Activated naive CD8-positive, alpha-beta T cell (primary cell): Measurements from ENCODE around the gene SERPINF2.
"Not testable (repeated sequence)": the region's sequence is repeated elsewhere in the genome, so short reads cannot be mapped to it uniquely, and the experiment has no call there.

Experiments used
- H3K27ac Mint-ChIP-seq: one replicate; pipeline ENCODE4 v1.8.0; 2021; ENCODE audit warnings: mixed read lengths
- H3K27me3 Mint-ChIP-seq: one replicate; pipeline ENCODE4 v1.8.0; 2021; ENCODE audit warnings: mixed read lengths
- H3K36me3 Mint-ChIP-seq: one replicate; pipeline ENCODE4 v1.8.0; 2021; ENCODE audit warnings: mixed read lengths
- H3K4me1 Mint-ChIP-seq: one replicate; pipeline ENCODE4 v1.8.0; 2021; ENCODE audit warnings: low read depth, mixed read lengths
- H3K4me3 Mint-ChIP-seq: one replicate; pipeline ENCODE4 v1.8.0; 2021; ENCODE audit warnings: mild to moderate bottlenecking, mixed read lengths
- H3K9me3 Mint-ChIP-seq: one replicate; pipeline ENCODE4 v1.8.0; 2021; ENCODE audit warnings: low read depth, mixed read lengths

The SERPINF2 gene

DNA sequence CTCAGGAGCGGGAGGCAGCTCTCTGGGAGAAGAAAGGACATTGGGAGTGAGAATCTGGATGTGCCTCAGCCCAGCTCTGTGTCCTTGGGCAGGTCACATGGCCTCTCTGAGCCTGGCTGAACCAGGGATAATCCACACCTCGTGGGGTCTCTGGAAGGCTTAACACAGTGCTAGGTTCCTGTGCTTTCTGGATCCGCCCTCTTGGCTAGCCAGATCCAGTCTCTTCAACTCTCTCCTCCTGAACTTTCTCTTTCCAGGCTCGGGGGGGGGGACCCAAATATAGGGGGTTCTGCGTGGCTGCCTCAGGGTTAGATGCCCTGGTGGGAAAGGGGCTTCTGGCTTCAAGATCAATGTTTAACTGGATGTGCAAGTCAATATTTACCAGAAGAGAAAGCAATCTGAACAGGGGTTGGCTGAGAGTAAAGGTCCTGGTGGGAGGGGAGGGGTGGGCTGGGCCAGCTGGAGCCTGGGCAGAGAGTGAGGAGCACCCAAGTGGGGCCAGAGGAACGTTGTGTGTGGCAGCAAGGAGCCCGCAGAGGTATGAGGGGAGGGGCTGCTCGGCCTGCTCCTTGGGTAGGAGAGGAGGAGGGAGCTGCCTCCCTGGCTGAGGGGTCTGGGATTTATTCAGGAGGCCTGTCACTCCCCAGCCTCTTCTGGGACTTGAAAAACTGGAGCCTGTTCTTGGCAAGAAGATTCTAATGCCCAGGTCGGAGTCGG is at the start of gene SERPINF2:
SERPINF2 (plus strand) TSS at position 501 of the 717 bp plus-strand sequence. CDS start 2,125 bp downstream, outside the sequence.
- no peak within 1 kb of the TSS for H3K4me3 Mint-ChIP-seq
- H3K27me3 Mint-ChIP-seq: no peaks in the 10 kb centered on the region
- H3K27ac Mint-ChIP-seq: no peak within 1 kb of the TSS
- H3K4me1 Mint-ChIP-seq: no peaks in the 10 kb centered on the region
- H3K9me3 Mint-ChIP-seq: no peaks in the 10 kb centered on the region
- H3K36me3 Mint-ChIP-seq: no peaks in the 10 kb centered on the region

DNA sequence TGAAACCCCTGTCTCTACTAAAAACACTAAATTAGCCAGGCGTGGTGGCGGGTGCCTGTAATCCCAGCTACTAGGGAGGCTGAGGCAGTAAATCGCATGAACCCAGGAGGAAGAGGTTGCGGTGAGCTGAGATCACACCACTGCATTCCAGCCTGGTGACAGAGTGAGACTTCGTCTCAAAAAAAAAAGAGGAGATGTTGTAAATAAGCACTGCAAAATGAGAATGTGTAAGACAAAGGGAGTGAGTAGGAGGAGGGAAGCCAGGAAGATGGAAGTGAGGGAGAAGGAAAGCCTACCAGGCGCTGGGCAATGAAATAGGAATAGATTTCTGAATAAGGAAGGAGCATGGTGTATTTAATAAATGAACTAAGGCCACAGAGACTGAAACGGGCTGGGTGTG is 49.3 kb upstream of the SERPINF2 start:
- H3K4me3 Mint-ChIP-seq: no peak overlapping the region
- H3K4me1 Mint-ChIP-seq: no peaks in the 10 kb centered on the region
- H3K36me3 Mint-ChIP-seq: no peaks in the 10 kb centered on the region
- peaks cover 7% of the 10 kb centered on the region for H3K27me3 Mint-ChIP-seq
- no peaks in the 10 kb centered on the region for H3K9me3 Mint-ChIP-seq
- H3K27ac Mint-ChIP-seq: no peak overlapping the region

DNA sequence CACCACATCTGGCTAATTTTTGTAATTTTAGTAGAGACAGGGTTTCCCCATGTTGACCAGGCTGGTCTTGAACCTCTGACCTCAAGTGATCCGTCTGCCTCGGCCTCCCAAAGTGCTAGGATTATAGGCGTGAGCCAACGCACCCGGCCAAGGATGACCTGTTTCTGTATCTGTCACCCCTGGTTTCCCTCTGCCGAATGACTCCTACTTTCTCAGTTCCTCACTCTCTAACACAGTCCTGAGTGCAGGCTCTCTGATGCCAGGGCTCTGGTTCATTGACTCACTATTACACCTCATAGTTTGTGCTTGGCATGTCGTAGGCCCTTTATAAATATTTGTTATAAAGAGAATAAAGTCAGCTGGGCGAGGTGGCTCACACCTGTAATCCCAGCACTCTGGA is 47.3 kb upstream of the SERPINF2 start:
- Mint-ChIP-seq H3K9me3 (no peaks in the 10 kb centered on the region), H3K36me3 (no peaks in the 10 kb centered on the region), H3K4me1 (no peaks in the 10 kb centered on the region), H3K27me3 (peaks cover 7% of the 10 kb centered on the region), H3K27ac (no peak overlapping the region), H3K4me3 (no peak overlapping the region)

DNA sequence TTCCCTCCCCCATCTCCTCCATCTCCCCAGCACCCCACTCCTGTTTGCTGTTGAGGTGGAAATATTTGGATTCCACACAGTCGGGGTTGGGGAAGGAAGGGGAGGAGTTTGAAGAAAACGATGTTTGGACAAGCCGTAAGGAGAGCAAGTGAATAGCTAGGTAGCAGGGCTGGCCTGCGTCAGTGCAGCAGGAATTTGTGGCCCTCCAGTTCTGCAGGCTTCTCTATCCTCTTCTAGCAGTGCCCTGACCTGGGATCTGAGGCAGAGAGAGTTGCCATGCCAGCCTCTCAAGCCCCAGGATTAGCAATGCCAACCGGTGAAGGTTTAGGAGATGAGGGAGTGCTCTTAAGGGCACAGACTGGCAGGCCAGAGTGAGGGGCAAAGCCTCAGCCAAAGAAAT is 45.0 kb upstream of the SERPINF2 start:
- Mint-ChIP-seq H3K36me3 (no peaks in the 10 kb centered on the region), H3K4me3 (no peak overlapping the region), H3K4me1 (no peaks in the 10 kb centered on the region), H3K9me3 (no peaks in the 10 kb centered on the region), H3K27me3 (peaks cover 3% of the 10 kb centered on the region), H3K27ac (no peak overlapping the region)

DNA sequence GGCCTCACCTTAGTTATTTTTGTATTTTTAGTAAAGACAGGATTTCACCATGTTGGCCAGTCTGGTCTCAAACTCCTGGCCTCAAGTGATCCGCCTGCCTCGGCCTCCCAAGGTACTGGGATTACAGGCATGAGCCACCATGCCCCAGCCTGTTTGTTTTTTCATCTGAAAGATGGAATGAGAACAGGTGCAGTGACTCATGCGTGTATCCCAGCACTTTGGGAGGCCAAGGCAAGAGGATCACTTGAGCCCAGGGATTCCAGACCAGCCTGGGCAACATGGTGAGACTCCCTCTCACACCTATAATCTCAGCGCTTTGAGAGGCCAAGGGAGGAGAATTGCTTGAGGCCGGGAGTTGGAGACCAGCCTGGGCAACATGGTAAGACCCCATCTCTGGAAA is 42.8 kb upstream of the SERPINF2 start:
- not testable (repeated sequence) for H3K27me3 Mint-ChIP-seq, H3K27ac Mint-ChIP-seq, H3K36me3 Mint-ChIP-seq, H3K4me1 Mint-ChIP-seq, H3K4me3 Mint-ChIP-seq, H3K9me3 Mint-ChIP-seq

DNA sequence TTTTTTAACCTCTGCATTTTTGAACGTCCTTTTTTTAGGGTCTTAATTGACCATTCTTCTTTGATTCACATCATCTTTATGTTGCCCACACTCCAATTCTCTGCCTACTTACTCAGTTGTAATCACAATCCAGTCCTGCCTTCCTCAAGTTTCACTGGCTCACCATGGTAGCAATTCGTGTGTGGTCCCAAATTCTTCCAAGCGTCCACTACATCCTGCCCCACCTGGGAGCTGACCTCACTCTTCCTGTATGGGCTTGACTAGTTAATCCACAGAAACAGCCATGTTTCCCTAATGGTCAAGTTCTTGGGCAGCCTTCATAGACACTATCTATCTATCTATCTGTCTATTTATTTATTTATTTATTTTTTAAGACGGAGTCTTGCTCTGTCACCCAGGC is 39.6 kb upstream of the SERPINF2 start:
- Mint-ChIP-seq H3K4me1 (no peaks in the 10 kb centered on the region), H3K27me3 (peaks cover 3% of the 10 kb centered on the region), H3K36me3 (no peaks in the 10 kb centered on the region), H3K4me3 (no peak overlapping the region), H3K9me3 (no peaks in the 10 kb centered on the region), H3K27ac (peak overlapping the region; percentile 23)

DNA sequence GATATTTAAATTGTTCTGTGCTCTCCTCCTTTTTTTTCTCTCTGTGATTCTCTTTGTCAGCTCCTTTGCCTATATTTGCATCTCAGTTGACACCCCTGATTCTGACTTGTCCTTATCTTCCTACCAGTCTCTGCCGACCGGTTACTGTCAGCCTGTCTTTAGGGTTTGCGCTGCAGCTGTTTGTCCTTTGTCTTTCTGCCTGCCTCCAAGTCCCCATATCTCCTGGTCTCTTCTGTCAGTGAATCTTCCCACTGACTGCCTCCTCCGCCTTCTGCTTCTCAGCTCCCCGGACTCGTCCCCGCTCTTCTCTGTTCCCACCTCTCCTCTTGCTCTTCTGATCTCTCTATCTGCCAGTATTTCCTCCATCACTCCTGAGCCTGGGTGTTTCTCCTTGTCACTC is 37.7 kb upstream of the SERPINF2 start:
- Mint-ChIP-seq H3K36me3 (no peaks in the 10 kb centered on the region), H3K9me3 (no peaks in the 10 kb centered on the region), H3K4me3 (no peak overlapping the region), H3K4me1 (peaks cover 3% of the 10 kb centered on the region), H3K27me3 (peaks cover 3% of the 10 kb centered on the region), H3K27ac (no peak overlapping the region)

DNA sequence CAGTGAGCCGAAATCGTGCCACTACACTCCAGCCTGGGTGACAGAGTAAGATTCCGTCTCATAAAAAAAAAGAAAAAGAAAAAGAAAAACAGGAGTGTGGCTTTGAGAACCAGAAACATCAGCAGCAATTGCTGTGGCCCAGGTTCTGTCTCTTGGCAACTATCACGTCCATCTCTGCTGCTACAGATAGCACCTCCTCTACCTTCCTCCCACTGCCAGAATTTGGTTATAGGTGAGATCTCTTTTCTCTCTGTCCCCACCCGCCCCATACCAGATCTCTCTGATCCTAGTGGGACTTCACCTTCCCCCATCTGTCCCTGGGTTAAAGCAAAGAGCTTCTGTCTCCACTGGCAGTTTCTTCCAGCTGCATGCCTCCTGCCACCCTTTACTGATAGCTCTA is 35.6 kb upstream of the SERPINF2 start:
- Mint-ChIP-seq H3K4me1 (peaks cover 16% of the 10 kb centered on the region), H3K27ac (no peak overlapping the region), H3K4me3 (no peak overlapping the region), H3K9me3 (no peaks in the 10 kb centered on the region), H3K36me3 (no peaks in the 10 kb centered on the region), H3K27me3 (peaks cover 3% of the 10 kb centered on the region)

DNA sequence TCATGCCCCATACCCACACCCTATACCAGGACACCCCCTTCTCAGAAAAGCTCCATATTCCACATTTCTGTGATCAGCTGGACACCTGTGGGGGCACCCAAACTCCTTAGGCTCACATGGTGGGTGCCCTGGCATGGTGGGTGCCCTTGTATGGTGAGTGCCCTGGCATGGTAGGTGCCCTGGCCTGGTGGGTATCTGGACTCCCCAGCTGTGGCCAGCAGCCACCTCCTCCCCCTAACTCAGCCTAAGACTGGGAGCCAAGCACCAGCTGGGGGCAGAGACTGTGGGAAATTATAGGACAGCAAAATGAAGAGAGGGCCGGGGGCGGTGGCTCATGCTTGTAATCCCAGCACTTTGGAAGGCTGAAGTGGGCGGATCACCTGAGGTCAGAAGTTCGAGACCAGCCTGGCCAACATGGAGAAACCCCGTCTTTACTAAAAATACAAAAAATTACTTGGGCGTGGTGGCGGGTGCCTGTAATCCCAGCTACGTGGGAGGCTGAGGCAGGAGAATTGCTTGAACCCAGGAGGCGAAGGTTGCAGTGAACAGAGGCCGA is 33.8 kb upstream of the SERPINF2 start:
- H3K27ac Mint-ChIP-seq, H3K27me3 Mint-ChIP-seq, H3K9me3 Mint-ChIP-seq, H3K36me3 Mint-ChIP-seq: not testable (repeated sequence)
- H3K4me3 Mint-ChIP-seq: peak overlapping the region; percentile 52
- peaks cover 18% of the 10 kb centered on the region for H3K4me1 Mint-ChIP-seq

DNA sequence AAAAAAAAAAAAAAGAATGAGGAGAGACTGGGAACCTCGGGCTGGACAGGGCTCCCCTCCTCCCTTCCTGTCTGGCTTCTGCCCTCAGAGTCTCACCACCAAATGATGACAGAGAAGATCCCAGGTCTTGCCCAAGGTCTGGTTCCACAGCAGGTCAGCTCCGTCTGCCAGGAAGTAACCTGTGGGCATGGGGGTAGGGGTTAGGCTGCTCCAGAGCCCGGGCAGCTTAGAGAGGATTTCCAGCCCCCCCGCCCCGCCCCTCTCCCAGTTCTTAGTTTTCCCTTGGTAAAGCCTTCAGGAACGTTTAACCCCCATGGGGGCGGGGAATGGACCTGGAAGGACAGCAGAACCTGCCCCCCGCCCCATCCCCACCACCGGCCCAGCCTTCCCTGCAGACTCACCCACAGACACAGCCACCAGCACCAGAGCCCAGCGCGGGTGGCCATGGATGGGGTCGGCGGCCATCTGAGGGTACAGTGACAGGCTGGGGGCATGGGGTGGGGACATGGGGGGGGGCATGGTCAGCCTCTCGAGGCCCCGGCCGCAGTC is 33.2 kb upstream of the SERPINF2 start:
- Mint-ChIP-seq H3K4me3 (peak overlapping the region; percentile 52), H3K9me3 (no peaks in the 10 kb centered on the region), H3K4me1 (peaks cover 21% of the 10 kb centered on the region), H3K36me3 (no peaks in the 10 kb centered on the region), H3K27me3 (peaks cover 4% of the 10 kb centered on the region), H3K27ac (no peak overlapping the region)

DNA sequence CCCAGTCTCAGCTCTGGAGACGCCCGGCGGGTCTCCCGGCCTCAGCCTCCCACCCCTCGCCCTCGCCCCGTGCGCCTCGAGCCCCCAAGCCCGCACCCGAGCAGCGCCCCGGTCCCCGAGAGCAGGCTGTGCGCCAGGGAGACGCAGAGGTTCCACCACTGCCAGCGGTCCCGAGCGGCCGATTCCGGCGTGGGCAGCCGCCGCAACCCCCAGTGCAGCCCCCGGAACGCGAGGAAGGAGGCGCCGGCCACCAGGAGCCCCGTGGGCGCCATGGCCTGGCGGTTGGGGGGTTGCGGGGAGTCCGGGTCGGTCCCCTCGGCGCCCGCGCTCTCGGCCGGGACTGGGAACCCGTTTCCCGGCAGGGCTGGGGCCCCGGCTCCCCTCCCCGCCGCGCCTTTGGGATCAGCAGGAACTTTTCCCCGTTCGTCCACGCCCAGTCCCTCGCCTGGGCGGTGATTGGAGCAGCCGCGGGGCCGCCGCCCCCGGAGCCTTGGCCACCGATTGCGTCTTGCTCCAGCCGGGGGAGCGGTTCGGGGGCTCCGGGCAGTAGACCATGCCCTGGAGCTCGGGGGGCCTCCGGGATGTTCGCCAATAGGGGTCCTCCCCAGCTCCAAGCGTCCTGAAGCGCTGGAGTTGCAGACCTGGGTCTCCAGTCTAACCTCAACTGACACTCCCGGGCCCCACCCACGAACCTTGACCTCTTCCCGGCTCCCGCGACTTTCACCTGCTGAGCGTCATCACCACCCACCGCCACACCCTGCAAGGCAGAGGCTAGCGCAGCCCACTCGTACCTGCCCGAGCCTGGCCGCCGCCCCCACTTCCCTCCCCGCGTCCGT is 32.5 kb upstream of the SERPINF2 start, which contains the start of gene TLCD2:
TLCD2 (minus strand) TSS at position 407 of the 836 bp plus-strand sequence; CDS start at position 272, 135 bp downstream.
- Mint-ChIP-seq H3K4me1 (peaks cover 24% of the 10 kb centered on the region), H3K9me3 (no peaks in the 10 kb centered on the region), H3K27ac (peak within 1 kb of the TSS; percentile 6), H3K4me3 (peak within 1 kb of the TSS; percentile 74), H3K27me3 (peaks cover 4% of the 10 kb centered on the region), H3K36me3 (no peaks in the 10 kb centered on the region)

DNA sequence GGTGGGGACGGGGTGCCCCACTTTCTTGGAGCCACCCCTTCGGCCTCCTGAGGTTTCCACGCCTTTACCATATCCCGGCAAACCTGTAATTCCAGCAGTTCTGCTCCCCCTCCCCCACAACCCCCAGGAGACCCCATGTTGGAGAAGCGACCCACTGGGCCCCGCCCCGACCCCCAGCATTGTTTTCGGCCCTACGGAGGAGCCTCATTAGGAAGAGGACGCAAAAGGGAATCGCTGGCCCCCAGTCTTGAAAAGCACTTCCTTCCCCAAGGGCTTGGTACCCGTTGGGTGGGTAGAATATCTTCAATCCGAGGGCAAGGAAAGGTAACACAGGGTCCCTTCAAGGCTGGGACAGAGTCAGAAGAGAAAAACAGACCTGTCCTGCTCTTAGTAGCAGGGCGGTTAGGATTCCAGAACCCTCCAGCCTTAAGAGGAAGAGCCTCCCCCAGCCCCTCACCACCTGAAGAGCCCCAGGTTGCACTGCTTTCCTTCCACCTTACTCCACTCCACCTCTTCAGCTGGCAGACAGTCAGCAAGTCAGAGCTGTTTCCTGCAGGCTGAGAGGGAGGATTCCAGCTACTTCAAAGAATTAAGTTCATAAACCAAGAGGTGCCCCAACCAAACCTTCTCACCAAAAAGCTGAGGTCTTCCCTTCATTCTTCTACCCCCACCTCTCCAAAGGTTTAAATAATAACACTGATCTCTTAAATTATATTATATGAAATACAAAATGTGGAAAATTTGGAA is 31.7 kb upstream of the SERPINF2 start:
- H3K27ac Mint-ChIP-seq: peak overlapping the region; percentile 6
- H3K36me3 Mint-ChIP-seq: no peaks in the 10 kb centered on the region

DNA sequence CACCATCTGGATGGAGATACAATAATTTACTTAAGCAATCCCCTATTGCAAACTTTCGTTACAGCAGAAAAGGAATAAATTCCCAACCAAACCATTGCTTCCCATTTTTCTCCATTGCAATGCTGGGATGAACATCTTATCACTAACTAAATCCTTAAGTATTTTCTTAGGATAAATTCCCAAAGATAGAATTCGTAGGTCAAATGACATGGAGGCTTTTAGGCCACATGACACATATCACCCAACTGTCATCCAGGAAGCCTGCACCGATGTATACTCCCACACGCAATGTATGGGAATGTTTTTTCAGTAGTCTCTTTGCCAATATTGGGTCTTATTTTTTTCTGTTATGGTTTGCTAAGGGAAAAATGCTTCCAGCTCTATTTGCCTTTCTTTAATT is 30.9 kb upstream of the SERPINF2 start:
- H3K9me3 Mint-ChIP-seq: no peaks in the 10 kb centered on the region
- peaks cover 4% of the 10 kb centered on the region for H3K27me3 Mint-ChIP-seq
- H3K27ac Mint-ChIP-seq: no peak overlapping the region
- H3K4me1 Mint-ChIP-seq: peaks cover 25% of the 10 kb centered on the region
- no peaks in the 10 kb centered on the region for H3K36me3 Mint-ChIP-seq
- H3K4me3 Mint-ChIP-seq: peak overlapping the region; percentile 44

More for the DNA sequence above, 31.7 kb upstream of the SERPINF2 start:
- Mint-ChIP-seq H3K4me1 (peaks cover 25% of the 10 kb centered on the region), H3K27me3 (peaks cover 4% of the 10 kb centered on the region), H3K9me3 (no peaks in the 10 kb centered on the region), H3K4me3 (peak overlapping the region; percentile 74)

DNA sequence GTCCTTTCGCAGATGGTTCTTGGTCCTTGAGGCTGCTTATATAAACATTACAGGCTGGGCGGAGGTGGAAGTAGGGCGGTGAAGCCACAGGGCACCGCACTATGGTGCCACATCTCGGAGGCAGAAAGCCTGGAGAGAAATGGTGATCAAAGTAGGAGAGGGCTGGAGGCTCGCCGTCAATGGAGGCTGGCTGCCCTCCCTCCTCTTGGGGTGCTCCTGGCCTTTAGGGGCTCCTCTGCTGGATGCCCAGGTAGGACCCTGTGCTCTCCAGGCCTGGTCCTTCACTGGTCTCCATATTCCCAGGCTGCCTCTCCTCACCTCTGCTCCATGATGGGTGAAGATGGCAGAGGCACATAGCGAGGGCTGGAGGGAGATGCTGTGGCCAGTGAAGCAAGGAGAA is 30.4 kb upstream of the SERPINF2 start:
- Mint-ChIP-seq H3K4me1 (peaks cover 29% of the 10 kb centered on the region), H3K27me3 (peaks cover 2% of the 10 kb centered on the region), H3K9me3 (no peaks in the 10 kb centered on the region), H3K36me3 (no peaks in the 10 kb centered on the region), H3K27ac (no peak overlapping the region), H3K4me3 (no peak overlapping the region)
